K562 (cell line): ENCODE measurements around the gene ANKRD33. TPM values are rescaled to one million over a fixed set of nuclear protein-coding genes. Genes with fewer than 3 reads are reported as not detected.

Experiments used
- CEBPG ChIP-seq, 3 experiments: fragments of 200-800 bp in 1 of 3; sonication (Bioruptor generic) in 1 of 3; sonication (generic) in 1 of 3; formaldehyde crosslinking in 1 of 3; IDR thresholded peaks in 2 of 3; conservative IDR thresholded peaks in 1 of 3; 2 replicates each; pipeline versions ENCODE4 v1.6.1 to v1.8.0; 2016 to 2022; ENCODE audit warnings: missing compliant biosample characterization in 2 of 3, missing genetic modification characterization in 2 of 3, mild to moderate bottlenecking in 1 of 3, missing genetic modification reagents in 1 of 3
- ELF4 ChIP-seq: fragments of 450-650 bp; formaldehyde crosslinking; IDR thresholded peaks from 2 replicates; pipeline ENCODE4 v1.4.0; 2022; ENCODE audit warnings: missing genetic modification characterization
- ESRRA ChIP-seq: fragments of 450-650 bp; IDR thresholded peaks from 2 replicates; pipeline ENCODE4 v1.6.1; 2014; ENCODE audit warnings: low read depth, mild to moderate bottlenecking, moderate library complexity, borderline replicate concordance
- ETS2 ChIP-seq: IDR thresholded peaks from 2 replicates; pipeline ENCODE4 v1.6.1; 2016; ENCODE audit warnings: borderline replicate concordance, missing genetic modification characterization, mild to moderate bottlenecking, moderate library complexity, missing compliant biosample characterization; ENCODE audit not compliant: poor library complexity, severe bottlenecking
- FUS ChIP-seq: fragments of 200-400 bp; formaldehyde crosslinking; optimal IDR thresholded peaks from 2 replicates; pipeline ENCODE3; 2017; ENCODE audit warnings: low read depth, low read length
- GTF2E2 ChIP-seq: fragments of 200-800 bp; sonication (Bioruptor generic); IDR thresholded peaks from 2 replicates; pipeline ENCODE4 v1.6.1; 2016; ENCODE audit warnings: missing genetic modification characterization, missing compliant biosample characterization
- HMGN3 ChIP-seq: IDR thresholded peaks from 2 replicates; pipeline ENCODE4 v1.6.1; 2011; ENCODE audit warnings: borderline replicate concordance, low read depth, mild to moderate bottlenecking, mixed read lengths, low read length; ENCODE audit not compliant: insufficient read length; ENCODE audit errors: extremely low read depth
- ILK ChIP-seq: fragments of 450-650 bp; IDR thresholded peaks from 2 replicates; pipeline ENCODE4 v1.6.1; 2016; ENCODE audit warnings: missing genetic modification characterization, low read depth, mild to moderate bottlenecking, missing compliant biosample characterization, moderate library complexity, borderline replicate concordance
- MAZ ChIP-seq, 2 experiments: fragments of 450-650 bp in 1 of 2; sonication (generic) in 1 of 2; formaldehyde crosslinking; IDR thresholded peaks in 1 of 2; conservative IDR thresholded peaks in 1 of 2; 2 replicates each; pipeline versions ENCODE4 v1.4.0 to v1.5.0; 2020; ENCODE audit warnings: mild to moderate bottlenecking in 1 of 2, missing genetic modification reagents in 1 of 2
- MNT ChIP-seq, 2 experiments: fragments of 450-650 bp; conservative IDR thresholded peaks; 2 replicates each; pipeline ENCODE4 v1.6.1; 2017; ENCODE audit warnings: mild to moderate bottlenecking in 2 of 2, moderate library complexity in 2 of 2
- NFIX ChIP-seq: fragments of 250-450 bp; sonication (Bioruptor Pico); IDR thresholded peaks from 2 replicates; pipeline ENCODE4 v1.4.0; 2020; ENCODE audit warnings: low read depth, mild to moderate bottlenecking, moderate library complexity
- NR2F6 ChIP-seq: fragments of 450-650 bp; formaldehyde crosslinking; IDR thresholded peaks from 2 replicates; pipeline ENCODE4 v1.4.0; 2020; ENCODE audit warnings: mild to moderate bottlenecking
- POLR2AphosphoS5 ChIP-seq: IDR thresholded peaks from 2 replicates; pipeline ENCODE4 v1.6.1; 2011; ENCODE audit warnings: mild to moderate bottlenecking, low read depth, low read length, moderate library complexity; ENCODE audit not compliant: control insufficient read depth, insufficient read depth
- RBFOX2 ChIP-seq: fragments of 200-400 bp; formaldehyde crosslinking; IDR thresholded peaks from 2 replicates; pipeline ENCODE4 v1.6.1; 2017; ENCODE audit warnings: low read depth, mild to moderate bottlenecking, low read length, moderate library complexity
- SMARCA4 ChIP-seq: fragments of 450-650 bp; IDR thresholded peaks from 2 replicates; pipeline ENCODE4 v1.6.1; 2016
- TBL1XR1 ChIP-seq, 2 experiments: IDR thresholded peaks; 2 replicates each; pipeline ENCODE4 v1.6.1; 2012; ENCODE audit warnings: improper control_type of control experiment in 2 of 2, low read length in 2 of 2, mild to moderate bottlenecking in 1 of 2
- TRIM24 ChIP-seq, 2 experiments: fragments of 450-650 bp; IDR thresholded peaks; 2 replicates each; pipeline ENCODE4 v1.6.1; 2016
- ZC3H11A ChIP-seq: IDR thresholded peaks from 2 replicates; pipeline ENCODE4 v1.6.1; 2012; ENCODE audit warnings: low read depth, low read length, improper control_type of control experiment
- ZNF212 ChIP-seq: fragments of 450-650 bp; formaldehyde crosslinking; IDR thresholded peaks from 2 replicates; pipeline ENCODE4 v1.4.0; 2020; ENCODE audit warnings: mild to moderate bottlenecking
- ZNF444 ChIP-seq: fragments of 250-450 bp; sonication (Bioruptor Pico); IDR thresholded peaks from 2 replicates; pipeline ENCODE4 v1.4.0; 2020; ENCODE audit warnings: mild to moderate bottlenecking, moderate library complexity
- polyA plus RNA-seq, 8 experiments: library from polyadenylated mRNA; depleted of rRNA in 4 of 8; stranded (reverse) in 5 of 8; unstranded in 3 of 8; fragments of >200 nt; fragmentation: Nextera tagmentation in 2 of 8; fragmentation: Illumina TruSeq in 1 of 8; extraction: Ambion mirVana in 2 of 8; extraction: Trizol in 1 of 8; gene quantifications; 2 replicates each; pipeline versions ENCODE4 v1.2.1 to v1.2.3, GENCODE V29; 2011 to 2014; ENCODE audit warnings: inconsistent platforms in 1 of 8, missing spikeins in 1 of 8
- total RNA-seq, 7 experiments: library from RNA; depleted of rRNA in 6 of 7; stranded (reverse); fragments of >200 nt in 6 of 7; fragmentation: Illumina TruSeq in 2 of 7; extraction: Trizol in 2 of 7; gene quantifications; 2 replicates each; pipeline versions ENCODE4 v1.2.1 to v1.2.3, GENCODE V29; 2011 to 2021; ENCODE audit warnings: low replicate concordance in 1 of 7
- TF ChIP-seq, protein P1 (sequence below): fragments of 200-800 bp; sonication (Bioruptor generic); IDR thresholded peaks from 2 replicates; pipeline ENCODE4 v1.6.1; 2017; ENCODE audit warnings: missing genetic modification characterization, missing compliant biosample characterization
- TF ChIP-seq, protein P2 (sequence below): fragments of 250-450 bp; sonication (Bioruptor Pico); IDR thresholded peaks from 2 replicates; pipeline ENCODE4 v1.4.0; 2020

Gene ANKRD33
- total and polyA plus RNA-seq, 9 of the 15 experiments (the other 6 are each of a cell fraction or from before 2014, with no cell fraction given) = 0.04 to 0.11 (median 0.07) TPM; not detected in 4

- TF ChIP-seq SMARCA4 = peak; percentile 76
- TF ChIP-seq CEBPG (CRISPR knock-in tag; IDR thresholded peaks at IDR 0.05) = no peak
- no peak for TF ChIP-seq CEBPG (tag; conservative IDR thresholded peaks at IDR 0.05 in 1 of 2, IDR thresholded peaks at IDR 0.05 in 1 of 2)
- TF ChIP-seq ZC3H11A = no peak
- TF ChIP-seq HMGN3 = no peak
- peak; percentile 87 to 91; a peak in 3 of 4 replicates for TF ChIP-seq TBL1XR1 (IDR thresholded peaks at IDR 0.05; ENCODE audit: low read length in 2 of 2)
- no peak for TF ChIP-seq ZNF212 (CRISPR knock-in tag)
- TF ChIP-seq ZNF444 (CRISPR knock-in tag) = peak; percentile 58; the same call in 1 of the 2 replicates
- TF ChIP-seq FUS = no peak
- peak; percentile 57 for TF ChIP-seq POLR2AphosphoS5
- TF ChIP-seq ILK = no peak
- TF ChIP-seq MNT (conservative IDR thresholded peaks at IDR 0.05) = peak in 1 of 2 experiments; percentile 53; a peak in 1 of 4 replicates
- no peak for TF ChIP-seq ETS2
- TF ChIP-seq, protein P1, sequence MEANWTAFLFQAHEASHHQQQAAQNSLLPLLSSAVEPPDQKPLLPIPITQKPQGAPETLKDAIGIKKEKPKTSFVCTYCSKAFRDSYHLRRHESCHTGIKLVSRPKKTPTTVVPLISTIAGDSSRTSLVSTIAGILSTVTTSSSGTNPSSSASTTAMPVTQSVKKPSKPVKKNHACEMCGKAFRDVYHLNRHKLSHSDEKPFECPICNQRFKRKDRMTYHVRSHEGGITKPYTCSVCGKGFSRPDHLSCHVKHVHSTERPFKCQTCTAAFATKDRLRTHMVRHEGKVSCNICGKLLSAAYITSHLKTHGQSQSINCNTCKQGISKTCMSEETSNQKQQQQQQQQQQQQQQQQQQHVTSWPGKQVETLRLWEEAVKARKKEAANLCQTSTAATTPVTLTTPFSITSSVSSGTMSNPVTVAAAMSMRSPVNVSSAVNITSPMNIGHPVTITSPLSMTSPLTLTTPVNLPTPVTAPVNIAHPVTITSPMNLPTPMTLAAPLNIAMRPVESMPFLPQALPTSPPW (CRISPR knock-in tag) = no peak
- TF ChIP-seq NFIX = no peak
- TF ChIP-seq, protein P2, sequence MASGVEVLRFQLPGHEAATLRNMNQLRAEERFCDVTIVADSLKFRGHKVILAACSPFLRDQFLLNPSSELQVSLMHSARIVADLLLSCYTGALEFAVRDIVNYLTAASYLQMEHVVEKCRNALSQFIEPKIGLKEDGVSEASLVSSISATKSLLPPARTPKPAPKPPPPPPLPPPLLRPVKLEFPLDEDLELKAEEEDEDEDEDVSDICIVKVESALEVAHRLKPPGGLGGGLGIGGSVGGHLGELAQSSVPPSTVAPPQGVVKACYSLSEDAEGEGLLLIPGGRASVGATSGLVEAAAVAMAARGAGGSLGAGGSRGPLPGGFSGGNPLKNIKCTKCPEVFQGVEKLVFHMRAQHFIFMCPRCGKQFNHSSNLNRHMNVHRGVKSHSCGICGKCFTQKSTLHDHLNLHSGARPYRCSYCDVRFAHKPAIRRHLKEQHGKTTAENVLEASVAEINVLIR = 0 out of 2 replicates have a peak, but pooled peaks have one; percentile 12
- peak in 1 of 2 experiments; percentile 48; a peak in 1 of 4 replicates for TF ChIP-seq MAZ (CRISPR knock-in tag; conservative IDR thresholded peaks at IDR 0.05 in 1 of 2, IDR thresholded peaks at IDR 0.05 in 1 of 2)
- TF ChIP-seq NR2F6 (CRISPR knock-in tag) = no peak
- TF ChIP-seq TRIM24 (IDR thresholded peaks at IDR 0.05) = peak; percentile 39 to 80; a peak in 3 of 4 replicates
- peak; percentile 51; the same call in 1 of the 2 replicates for TF ChIP-seq RBFOX2
- peak; percentile 62; the same call in 1 of the 2 replicates for TF ChIP-seq GTF2E2 (tag)
- no peak for TF ChIP-seq ELF4 (CRISPR knock-in tag)
- TF ChIP-seq ESRRA = peak; percentile 47; the same call in 1 of the 2 replicates
Measured at GRCh38 chr12:51905471-51906429, 17.8 kb downstream of the ANKRD33 start (continued).
